HG02870 (cell line): ENCODE data around the gene BICRAL.
"Not testable (repeated sequence)": the region's sequence is repeated elsewhere in the genome, so short reads cannot be mapped to it uniquely, and the experiment has no call there.

Experiments used
- ATAC-seq: cut with Tn5 transposase; IDR thresholded peaks from one replicate; pipeline ENCODE4 v1.9.1; 2021; ENCODE audit warnings: mild to moderate bottlenecking, moderate library complexity; ENCODE audit not compliant: unreplicated experiment

The BICRAL gene

GRCh38 chr6:42841844-42842584 lies 60.2 kb downstream of the BICRAL start:
- no peak for ATAC-seq

GRCh38 chr6:42845327-42845694 lies 63.5 kb downstream of the BICRAL start:
- no peak for ATAC-seq

GRCh38 chr6:42846505-42846904 lies 64.7 kb downstream of the BICRAL start:
- ATAC-seq = no peak

- no peak for ATAC-seq
Measured at GRCh38 chr6:42848700-42849099, 66.8 kb downstream of the BICRAL start.

GRCh38 chr6:42851599-42851998 lies 69.7 kb downstream of the BICRAL start:
- no peak for ATAC-seq

GRCh38 chr6:42860036-42860435 lies 78.2 kb downstream of the BICRAL start:
- ATAC-seq = no peak

GRCh38 chr6:42860481-42860880 lies 78.6 kb downstream of the BICRAL start:
- no peak for ATAC-seq

GRCh38 chr6:42864602-42865001 lies 82.8 kb downstream of the BICRAL start:
- ATAC-seq = no peak

- no peak for ATAC-seq
Measured at GRCh38 chr6:42870145-42870936, 88.5 kb downstream of the BICRAL start.

- ATAC-seq = no peak
Measured at GRCh38 chr6:42871711-42872110, 89.9 kb downstream of the BICRAL start.

GRCh38 chr6:42873313-42873712 lies 91.5 kb downstream of the BICRAL start:
- ATAC-seq = no peak

GRCh38 chr6:42877695-42878094 lies 95.8 kb downstream of the BICRAL start:
- no peak for ATAC-seq

GRCh38 chr6:42879372-42880239 lies 97.8 kb downstream of the BICRAL start, which contains the start of gene RPL7L1:
Gene RPL7L1 (plus strand): TSS chr6:42879616. CDS start chr6:42879911, 295 bp downstream.
- ATAC-seq = peak; percentile 88

- not testable (repeated sequence) for ATAC-seq
Measured at GRCh38 chr6:42880240-42880817, 98.5 kb downstream of the BICRAL start.

GRCh38 chr6:42880871-42881270 lies 99.0 kb downstream of the BICRAL start:
- ATAC-seq = not testable (repeated sequence)

- no peak for ATAC-seq
Measured at GRCh38 chr6:42885702-42886101, 103.8 kb downstream of the BICRAL start.

- not testable (repeated sequence) for ATAC-seq
Measured at GRCh38 chr6:42888201-42888600, 106.3 kb downstream of the BICRAL start.

- ATAC-seq = no peak
Measured at GRCh38 chr6:42889815-42890214, 108.0 kb downstream of the BICRAL start.

- peak; percentile 88 for ATAC-seq
Measured at GRCh38 chr6:42890311-42891198, 108.7 kb downstream of the BICRAL start.

- ATAC-seq = no peak
Measured at GRCh38 chr6:42891199-42891722, 109.4 kb downstream of the BICRAL start.
